KG1 (cell line): Measurements from ENCODE around the gene CELA2A.

Source experiments
- DNase-seq: peaks from one replicate; lab custom pipeline; 2025; lab: John Stamatoyannopoulos, UW

The CELA2A gene

DNA sequence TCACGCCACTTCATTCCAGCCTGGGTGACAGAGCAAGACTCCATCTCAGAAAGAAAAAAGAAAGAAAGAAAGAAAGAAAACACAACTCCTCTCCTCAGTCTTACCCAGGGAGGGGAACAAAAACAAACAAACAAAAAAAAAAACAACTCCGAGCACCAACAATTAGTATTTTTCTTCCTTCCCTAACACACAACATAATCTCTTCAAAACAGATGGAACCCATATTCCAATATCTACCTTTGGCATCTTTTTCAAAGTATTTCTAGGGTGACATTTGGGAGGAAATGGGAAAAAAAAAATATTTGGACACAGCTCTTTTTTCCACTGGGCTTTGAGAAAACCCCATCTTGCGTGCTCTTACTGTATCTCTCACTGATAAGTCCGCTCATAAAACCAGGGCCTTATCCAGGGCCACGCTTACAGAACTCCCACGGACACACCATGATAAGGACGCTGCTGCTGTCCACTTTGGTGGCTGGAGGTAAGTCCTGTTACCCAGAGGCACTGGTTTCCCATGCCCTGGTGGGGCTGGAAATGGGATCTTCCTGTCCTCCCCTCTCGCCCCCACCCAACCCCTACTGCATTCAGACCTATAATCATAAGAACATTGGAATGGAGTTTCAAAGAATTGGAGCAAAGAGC is at the start of gene CELA2A:
CELA2A (plus strand) TSS at position 420 of the 642 bp plus-strand sequence; CDS start at position 442, 22 bp downstream.
- no peak for DNase-seq

DNA sequence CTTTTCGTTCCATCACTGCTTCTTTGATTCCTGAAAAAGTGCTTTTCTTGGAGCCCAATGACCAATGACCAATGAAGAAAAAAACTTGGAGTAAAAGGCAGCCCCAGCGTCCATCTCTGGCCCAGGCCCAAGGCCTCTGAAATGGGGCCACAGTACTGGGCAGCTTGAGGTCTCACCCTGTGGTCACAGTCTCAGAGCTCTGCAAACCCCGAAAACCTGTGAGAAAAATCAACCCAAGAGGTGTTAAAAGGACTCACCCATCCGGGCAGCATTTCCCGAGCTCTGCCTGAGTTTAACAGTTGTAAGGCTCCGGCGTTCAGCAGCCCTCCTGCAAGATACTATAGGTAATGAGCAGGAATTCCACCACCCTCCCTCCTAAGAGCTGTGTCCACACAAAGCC is 49.0 kb upstream of the CELA2A start:
- DNase-seq = no peak

DNA sequence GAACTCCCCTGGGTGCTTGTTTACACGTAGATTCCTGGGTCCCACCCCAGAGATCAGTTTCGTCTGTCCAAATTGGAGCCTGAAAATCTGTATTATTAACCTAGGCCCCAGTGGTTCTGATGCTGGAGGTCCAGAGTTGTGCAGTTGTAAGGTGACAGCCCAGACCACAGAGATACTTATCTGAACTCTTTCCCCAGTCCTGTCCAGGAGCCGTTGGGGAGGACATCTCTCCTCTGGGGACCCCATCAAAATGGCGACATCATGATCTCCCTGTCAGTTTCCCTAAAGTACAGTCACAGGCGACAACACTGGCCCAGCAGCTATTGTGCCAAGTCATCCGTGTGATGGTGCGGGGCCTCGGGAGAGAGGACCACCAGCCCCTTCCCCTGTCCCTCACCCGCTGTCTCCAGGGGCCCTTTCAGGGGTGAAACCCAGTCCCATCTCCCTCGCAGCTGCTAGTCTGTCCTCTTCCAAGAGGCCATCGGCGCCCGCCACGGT is 47.6 kb upstream of the CELA2A start:
- DNase-seq = no peak

DNA sequence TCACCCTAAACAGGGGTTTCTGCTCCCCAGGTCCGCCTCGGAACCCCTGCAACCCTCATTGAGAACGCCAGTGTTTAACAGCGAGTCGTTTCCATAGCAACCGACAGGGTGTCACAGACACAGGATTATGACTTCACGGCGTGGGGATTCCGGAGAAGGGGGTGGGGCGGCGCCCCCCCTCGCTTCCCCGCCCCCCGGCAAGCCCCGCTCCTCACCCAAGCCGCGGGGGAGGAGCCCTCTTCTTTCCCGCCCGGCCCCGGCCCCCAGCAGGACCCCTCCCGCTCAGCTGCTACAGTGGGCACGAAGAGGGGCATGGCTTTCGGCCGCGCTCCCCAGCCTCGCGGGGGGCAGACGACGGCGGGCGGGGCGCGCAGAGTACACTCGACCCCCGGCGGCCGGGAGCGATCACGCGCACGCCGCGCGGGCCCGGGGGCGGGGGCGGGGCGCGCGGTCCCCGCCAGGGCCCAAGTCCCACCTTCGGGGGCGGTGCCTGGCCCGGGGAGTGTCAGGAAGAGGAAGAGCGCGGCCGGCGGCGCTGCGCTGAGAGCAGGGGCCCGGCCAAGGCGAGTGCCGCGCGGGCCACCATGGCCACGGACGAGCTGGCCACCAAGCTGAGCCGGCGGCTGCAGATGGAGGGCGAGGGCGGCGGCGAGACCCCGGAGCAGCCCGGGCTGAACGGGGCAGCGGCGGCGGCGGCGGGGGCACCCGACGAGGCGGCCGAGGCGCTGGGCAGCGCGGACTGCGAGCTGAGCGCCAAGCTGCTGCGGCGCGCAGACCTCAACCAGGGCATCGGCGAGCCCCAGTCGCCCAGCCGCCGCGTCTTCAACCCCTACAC is 46.9 kb upstream of the CELA2A start, which contains the start of gene EFHD2:
EFHD2 (plus strand) TSS at position 501 of the 835 bp plus-strand sequence; CDS start at position 585, 84 bp downstream.
- peak; percentile 67 for DNase-seq

DNA sequence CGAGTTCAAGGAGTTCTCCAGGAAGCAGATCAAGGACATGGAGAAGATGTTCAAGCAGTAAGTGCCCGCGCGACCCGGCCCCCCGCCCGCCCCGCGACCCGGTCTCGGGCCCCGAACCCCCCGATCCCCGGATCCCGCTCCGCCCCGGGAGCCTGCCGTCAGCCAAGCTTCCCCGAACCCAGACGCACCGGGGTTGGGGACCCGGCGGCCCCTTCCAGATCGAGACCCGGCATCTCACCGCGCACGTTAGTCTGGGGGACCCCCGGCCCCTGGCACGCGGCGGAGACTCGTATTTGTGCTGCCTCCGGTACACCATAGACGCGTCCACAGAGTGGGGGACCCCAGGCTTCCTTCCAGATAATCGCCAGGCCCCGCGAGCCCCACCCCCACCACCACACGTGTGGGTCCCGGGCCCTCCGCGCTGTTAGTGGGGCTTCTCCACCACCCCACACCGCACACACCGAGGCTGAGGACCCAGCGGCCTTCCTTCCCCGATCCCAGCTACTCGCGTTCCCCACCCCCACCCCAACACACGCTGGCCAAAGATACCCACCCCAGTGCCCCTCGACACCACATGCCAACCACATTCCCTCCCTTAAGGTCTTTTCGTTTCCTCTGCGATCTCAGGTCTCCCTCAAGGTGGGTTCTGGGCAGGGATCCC is 46.2 kb upstream of the CELA2A start:
- DNase-seq = no peak

DNA sequence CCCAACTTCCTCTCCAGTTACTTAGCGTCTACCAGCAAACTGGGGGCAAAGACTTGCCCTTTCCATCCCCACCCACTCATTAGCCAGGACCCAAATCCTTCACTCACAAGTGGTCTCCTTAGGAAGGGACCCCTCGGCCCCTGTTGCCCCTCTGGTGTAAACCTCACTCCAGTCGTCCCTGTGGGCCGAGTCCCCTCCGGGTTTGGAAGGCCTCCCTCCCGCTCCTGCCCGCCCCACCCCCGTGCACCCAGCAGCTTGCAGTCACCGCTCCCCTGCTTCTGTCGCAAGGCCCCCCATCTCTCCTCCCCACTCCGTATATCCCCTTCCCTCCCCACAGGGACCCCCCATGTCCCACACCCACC is 45.7 kb upstream of the CELA2A start:
- peak; percentile 16 for DNase-seq

DNA sequence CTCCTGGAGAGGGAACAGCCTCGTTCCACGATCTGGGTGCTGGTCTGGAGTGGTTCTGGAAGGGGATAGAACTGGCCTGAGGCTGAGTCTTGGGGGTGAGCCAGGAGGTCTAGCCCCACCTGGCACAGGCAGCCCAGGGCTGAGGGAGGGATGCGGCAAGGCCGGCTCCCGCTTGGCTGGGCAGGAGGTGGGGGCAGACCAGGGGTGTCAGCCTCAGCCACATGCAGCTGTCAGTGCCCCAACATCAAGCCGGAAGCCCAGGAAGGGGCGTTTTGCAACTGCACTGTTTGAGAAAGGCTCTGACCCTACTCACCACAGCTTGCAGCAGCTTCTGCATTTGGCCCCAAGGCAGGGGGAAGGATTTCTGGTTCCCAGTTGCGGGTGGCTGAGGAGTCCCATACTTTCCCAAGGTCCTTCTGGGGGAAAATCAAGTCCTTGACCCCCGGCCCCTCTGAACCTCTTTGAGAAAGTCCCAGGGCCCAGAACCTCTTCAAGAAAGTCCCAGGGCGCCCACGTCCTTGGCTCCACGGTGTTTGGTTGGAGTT is 44.9 kb upstream of the CELA2A start:
- DNase-seq = peak; percentile 68

DNA sequence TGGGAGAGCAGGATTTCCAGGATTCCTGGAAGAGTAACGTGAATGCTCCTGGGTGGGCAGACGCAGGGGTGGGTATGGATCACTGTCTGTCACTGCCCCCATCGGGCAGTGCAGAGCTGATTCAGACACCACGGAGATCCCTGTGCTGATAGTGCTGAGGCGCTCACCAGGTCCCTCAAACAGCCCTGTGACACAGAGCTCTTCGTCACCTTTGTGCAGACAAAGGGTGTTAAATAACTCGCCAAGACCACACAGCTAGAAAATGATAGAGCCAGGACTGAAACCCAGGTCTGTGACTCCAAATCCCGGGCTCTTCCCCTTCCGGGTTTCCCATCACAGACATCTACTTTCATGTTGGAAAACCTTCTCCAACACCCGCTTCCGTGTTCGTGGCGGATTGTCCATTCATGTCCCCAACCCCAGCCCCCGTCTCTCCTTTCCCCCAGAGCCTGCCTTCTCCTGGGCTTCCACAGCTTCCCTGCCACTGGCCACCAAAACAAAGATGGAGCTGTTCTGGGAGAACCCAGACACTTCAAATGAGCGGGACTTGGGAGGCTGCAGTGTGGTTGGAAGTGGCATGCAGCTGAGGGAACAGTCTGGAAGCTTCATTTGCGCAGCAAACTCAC is 44.2 kb upstream of the CELA2A start:
- no peak for DNase-seq

DNA sequence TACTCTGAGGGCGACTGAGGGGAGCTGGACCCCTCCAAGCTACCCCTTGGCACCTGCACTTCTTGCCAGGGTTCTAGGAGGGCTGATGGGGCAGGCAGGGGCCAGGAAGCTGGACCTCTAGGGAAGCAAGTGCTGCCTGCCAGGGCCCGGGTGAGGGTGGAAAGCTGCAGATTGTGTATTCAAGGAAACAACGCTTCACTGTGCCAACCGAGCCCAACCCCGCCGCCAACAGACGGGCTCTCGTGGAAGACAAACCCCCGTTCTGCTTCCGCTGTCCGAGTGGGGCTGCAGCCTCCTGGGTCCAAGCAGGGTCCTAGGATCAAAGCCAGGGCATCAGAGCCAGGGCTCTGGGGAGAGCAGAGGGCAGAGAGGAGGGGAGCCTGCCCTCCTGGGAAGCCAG is 43.7 kb upstream of the CELA2A start:
- DNase-seq = no peak

DNA sequence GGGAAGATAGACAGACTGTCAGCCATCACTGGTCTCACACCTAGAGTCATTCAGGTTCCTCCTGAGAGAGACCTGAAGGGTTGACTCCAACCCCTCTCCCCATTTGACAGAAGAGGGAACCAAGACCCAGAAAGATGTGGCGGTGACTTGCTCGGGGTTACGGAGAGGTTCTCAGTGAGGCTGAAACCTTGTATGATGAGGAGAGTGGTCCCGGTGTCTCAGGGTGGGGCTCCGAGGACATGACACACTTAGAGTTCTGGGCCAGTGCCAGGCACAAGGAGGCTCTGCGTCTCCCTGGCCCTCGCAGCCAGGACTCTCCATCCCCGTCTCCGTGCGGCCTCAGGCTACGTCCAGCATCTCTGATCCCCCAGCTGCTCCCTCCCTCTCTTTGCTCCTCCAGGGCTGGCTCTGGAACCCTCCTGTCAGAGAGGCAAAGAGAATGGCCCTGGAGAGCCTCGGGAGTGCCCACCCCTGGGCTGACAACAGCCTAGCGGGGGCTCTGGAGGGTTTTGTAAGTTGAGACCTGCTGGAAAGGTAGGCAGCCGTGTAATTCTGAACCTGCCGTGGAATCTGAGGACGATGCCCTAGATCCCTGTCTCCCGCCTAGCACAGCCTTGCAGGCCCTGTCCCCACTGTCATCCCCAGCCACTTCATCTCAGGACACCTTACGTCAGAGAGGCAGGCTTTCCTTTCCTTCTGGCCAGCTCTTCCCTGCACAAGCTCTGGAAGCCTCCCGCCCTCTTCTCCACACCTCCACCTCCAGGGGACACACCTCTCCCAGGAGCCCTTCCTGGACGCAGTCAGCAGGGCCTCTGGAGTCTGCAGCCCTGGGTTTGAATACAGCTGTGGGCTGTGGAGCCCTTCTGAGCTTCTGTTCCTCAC is 42.7 kb upstream of the CELA2A start:
- no peak for DNase-seq

DNA sequence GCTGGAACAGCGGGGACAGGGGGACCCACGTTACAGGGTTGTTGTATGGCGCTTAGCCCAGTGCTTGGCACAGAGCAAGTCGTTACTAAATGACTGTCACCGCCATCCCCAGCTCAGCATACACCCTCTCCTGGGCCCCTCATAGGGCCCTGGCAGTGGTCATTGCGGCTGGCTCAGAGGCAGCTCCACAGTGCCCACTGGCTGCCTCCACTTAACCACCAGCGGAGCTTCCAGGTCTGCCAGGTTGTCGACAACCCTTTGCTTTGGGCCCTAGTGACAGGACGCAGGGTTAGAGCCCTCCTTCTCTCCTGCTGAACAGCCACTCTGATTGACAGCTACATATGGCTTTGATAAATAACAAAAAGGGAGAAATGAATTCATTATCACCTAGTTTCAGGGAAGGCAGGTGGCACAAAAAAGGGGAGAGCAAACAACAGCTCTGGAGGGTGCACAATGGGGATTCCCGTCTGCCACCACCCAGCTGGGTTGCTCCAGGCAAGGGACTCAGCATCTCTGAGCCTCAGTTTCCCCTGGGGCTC is 42.0 kb upstream of the CELA2A start:
- DNase-seq = no peak

DNA sequence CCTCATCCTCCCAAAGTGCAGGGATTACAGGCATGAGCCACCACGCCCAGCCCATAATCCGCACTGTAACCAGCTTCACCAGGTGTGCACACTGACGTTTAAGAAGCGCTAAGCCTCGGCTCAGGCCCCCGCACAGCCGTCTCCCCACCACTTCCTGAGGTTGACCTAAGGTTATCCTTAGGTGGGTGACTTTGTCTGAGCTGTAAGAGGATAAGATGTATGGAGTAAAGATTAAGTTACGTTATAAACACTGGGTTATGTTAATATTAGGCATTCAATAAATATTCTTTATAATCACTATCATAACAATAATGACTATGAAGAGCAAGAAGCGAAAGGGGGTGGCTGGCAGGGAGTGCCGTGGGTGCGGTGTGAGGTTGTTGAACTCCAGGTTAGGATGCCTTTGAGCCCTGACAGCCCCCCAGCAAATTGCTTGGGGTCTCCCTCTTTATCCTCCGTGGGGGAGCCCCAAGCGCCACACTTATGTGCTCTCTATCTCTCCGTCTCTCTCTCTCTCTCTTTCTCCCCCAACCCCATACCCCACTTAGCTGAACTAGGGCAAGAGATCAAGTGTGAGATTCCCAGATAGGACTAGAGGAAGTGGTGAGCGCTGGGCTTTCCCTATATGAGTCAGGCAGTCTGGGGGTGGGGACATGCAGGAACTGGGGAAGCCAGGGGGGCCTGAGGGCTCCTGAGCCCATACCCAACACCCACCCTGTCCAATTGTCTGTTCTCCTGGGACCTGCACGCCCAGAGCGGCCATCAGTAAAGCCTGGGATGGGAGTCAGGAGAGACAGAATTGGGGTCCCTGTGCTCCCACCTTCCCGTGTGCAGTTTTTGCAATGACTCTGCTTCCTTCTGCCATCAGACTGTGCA is 39.2 kb upstream of the CELA2A start:
- no peak for DNase-seq

DNA sequence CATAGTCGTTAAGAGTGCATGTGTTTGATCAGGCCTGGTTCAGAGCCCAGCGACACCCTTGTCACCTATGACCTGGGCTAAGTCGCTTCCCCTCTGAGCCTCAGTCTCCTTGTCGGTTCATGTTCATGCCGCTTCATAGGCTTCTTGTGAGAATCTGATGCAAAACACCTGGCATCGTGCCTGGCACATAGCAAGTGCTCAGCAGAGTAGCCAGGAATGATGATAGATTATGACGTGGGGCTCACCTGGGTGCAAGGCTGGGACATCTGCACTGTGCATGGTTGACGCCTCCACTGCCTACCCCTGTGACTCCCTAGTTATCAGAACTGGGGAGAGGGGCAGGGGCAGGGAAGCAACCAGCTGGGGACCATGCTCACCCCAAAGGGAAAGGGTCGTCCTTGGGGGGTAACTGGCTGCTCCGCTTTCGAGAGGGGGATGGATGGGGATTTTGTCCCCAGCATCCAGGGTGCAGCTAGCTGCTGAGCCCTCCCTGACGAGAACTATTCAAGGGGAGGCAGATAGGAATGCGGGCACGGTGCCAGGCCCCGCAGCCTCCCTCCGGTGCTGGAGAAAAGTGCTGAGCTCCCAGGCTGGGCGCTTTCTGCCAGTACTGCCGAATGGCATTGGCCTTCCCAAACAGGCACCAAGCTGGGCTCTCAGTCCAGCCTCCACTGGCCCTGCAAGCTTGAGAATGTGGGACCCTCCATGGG is 37.6 kb upstream of the CELA2A start:
- DNase-seq = no peak

DNA sequence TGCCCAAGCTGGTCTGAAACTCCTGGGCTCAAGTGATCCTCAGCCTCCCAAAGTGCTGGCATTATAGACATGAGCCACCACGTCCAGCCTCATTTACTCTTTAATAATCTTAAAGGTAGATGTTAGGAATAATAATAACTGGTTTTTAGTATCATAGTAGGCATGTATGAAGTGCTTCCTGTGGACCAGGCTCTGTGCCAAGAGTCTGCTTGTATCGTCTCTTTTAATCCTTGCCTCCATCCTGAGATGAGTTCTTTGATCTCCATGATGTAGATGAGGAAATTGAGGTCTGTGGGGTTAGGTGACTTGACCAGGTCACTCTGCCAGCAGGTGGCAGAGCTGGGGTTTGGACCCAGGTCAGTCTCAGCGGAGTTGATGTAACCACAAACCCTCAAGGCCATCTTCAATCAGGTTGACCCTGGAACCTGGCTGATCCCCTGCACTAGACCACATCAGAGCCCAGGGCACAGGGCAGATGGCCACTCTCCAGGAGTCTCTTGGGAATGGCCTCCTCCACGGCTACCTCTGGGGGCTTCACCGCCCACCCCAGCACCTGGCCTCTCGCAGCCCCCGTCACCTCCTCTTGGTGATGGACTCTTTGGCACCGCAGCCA is 35.6 kb upstream of the CELA2A start:
- no peak for DNase-seq

DNA sequence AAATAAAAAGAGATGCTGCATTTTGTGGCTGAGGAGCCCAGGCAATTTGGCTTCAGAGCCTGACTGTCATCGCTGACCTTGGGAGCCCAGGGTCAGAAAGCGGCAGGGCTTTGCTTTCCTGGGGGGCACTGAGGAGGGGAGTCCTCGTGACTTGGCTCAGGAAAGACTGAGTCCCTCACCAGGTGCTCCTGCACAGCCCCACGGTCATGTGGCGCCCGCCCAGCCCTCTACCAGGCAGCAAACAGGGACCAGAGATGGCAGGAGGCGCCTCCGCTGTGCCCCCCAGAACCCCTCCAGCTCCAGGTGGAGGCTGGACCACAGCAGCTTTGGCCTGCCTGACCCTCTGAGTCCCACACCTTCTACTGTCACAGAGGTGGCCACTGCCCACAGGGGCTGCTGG is 33.7 kb upstream of the CELA2A start:
- DNase-seq = no peak

DNA sequence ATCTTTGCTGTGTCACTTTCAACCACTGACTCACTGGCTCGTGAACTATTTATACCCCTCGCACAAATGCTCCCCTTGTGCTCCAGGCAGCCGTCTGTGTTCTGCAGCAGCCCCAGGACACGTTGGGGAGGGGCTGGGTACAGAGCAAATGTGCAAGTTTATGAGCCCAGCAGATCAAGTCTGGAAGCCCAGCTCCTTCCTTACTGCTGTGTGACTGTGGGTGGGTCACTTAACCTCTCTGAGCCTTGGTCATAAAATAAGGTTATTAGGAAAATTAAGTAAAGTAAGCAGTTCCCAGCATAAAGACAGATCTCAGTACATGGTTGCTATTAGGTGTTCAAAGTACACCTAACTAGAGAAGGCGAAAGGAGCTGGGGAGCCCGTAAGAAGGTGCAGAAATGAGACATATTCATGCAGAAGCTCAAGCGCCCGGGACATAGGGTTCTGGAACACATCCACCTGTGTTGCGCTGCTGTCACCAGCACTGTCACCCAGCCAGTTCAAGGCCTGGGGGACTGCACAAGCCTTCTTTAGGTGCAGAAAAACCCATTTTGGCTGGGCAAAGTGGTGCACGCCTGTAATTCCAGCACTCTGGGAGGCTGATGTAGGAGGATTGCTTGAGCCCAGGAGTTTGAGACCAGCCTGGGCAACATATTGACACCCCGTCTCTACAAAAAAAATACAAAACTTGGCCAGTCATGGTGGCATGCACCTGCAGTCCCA is 33.0 kb upstream of the CELA2A start:
- DNase-seq = no peak

DNA sequence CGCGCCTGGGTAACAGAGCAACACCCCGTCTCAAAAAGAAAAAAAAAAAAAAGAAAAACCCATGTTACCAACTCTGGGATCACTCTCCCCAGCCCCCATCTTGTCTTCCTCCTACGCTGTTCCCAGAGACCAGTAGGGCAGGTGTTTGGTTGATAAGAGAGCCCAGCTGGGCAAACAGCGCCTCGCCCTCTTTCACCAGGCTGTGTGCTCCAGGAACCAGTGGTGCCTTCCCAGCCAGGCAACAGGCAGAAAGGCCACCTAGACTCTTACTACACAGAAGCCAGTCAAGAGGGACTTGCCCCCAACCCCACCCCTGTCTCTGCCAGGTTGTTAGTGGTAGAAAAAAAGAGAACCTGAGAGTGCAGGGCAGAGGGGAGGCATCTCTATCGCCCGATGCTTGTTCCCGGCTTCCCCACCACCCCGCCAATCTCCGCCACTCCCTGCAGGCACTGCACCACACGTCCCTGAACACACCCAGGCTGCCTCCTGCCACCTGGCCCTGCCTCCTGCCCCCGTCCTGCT is 32.3 kb upstream of the CELA2A start:
- no peak for DNase-seq

DNA sequence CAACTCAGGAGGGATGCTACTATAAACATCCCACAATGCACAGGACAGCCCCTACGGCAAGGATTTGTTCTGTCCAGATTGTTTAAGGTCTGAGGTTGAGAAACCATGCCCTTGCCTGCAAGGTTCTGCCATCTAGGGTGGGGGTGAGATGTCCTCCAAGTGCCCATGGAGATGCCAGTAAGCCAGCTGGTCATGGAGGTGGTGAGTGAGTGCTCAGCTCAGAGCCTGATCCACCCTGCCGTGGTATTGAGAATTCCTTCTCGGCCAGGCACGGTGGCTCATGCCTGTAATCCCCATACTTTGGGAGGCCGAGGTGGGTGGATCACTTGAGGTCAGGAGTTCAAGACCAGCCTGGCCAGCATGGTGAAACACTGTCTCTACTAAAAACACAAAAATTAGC is 31.6 kb upstream of the CELA2A start:
- no peak for DNase-seq
